HG03064 (cell line): ENCODE results near the gene PLXNA1.

Experiments
- ATAC-seq: cut with Tn5 transposase; IDR thresholded peaks from one replicate; pipeline ENCODE4 v1.9.1; 2021; ENCODE audit warnings: low read depth; ENCODE audit not compliant: unreplicated experiment

Gene PLXNA1

DNA sequence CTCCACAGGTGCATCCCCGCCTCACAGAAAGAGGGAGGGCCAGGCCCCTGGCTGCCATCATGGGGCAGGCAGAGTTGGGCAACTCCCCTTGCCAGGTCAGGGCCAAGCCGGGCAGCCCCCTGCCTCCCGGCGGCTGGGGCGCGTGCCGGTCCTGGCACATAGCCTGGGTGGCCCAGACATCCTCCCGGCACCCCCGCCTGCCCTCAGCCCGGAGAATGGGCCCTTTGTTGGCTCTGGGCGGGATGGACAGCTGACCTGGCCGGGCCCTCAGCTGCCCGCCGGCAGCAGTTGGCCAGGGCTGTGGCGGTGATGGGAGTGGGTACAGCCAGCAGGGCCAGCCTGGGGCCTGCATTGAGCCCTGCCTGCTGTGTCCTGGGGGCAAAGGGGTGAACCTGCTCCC lies 16.5 kb downstream of the PLXNA1 start:
- no peak for ATAC-seq

DNA sequence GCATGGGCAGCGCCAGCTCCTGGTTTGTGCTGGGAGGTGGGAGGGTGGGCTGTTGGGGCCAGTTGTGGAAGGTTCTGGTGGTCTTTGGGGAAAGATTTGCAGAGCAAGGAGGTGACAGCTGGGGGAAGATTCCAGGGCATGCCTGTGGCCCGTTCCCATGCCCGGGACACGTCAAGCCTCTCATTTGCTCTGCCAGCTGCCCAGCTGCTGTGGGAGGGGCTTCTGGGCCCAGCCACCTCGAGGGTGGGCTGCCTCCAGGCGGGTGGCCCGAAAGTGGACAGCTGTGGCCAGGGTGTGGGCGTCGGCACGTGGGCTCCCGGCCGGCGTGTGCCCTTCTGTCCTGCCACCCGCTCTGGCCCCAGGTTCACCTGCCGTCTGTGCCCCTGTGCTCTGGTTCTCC lies 17.2 kb downstream of the PLXNA1 start:
- ATAC-seq: no peak

GRCh38 chr3:127000761-127001160 lies 17.8 kb downstream of the PLXNA1 start:
- no peak for ATAC-seq

GRCh38 chr3:127001486-127002194 lies 18.7 kb downstream of the PLXNA1 start:
- no peak for ATAC-seq

DNA sequence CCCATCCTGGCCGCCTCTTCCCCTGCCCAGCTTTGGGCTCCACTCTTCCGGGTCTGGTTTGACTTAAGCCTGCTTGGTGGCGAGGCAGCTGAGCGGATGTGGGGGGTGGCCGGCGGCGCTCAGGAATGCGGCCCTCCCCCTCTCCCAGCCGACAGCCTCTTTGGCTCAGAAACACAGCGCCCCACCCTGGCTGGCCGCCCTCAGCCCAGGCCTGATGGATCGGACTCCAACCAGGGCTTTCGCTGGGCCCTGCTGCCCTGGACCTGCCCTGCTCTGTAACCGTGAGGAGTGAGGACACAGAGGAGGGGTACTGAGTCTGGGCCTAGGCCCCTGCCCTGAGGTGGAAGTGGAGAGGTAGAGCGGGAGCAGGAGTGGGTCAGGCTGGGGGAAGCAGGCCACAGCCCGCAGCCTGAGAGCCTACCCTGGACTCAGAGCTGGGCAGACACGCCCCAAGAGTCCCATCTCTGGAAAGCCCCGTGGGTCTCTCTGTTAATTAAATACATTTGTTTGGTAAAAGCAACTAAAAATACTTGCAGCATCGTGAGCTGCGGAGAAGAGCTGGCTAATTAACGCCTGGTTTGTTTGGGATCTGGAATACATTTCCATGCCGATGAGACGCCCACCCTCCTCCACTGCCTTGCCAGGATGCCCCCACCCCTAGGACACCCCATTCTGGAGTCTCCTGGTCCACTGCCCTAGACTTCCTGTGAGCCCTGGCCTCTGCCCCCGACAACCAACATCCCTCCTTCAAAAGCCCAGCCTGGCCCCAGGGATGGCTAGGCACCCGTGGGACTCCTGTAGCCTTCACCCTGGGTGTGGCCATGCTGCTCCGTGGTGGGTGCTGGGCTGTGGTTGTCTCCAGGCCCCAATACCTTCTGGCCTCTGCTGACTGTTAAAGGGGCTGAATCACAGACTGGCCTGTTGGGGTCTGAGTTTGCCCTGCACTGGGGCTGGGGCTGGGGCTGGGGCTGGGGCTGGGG lies 19.6 kb downstream of the PLXNA1 start:
- no peak for ATAC-seq

GRCh38 chr3:127003175-127003555 lies 20.2 kb downstream of the PLXNA1 start:
- no peak for ATAC-seq

DNA sequence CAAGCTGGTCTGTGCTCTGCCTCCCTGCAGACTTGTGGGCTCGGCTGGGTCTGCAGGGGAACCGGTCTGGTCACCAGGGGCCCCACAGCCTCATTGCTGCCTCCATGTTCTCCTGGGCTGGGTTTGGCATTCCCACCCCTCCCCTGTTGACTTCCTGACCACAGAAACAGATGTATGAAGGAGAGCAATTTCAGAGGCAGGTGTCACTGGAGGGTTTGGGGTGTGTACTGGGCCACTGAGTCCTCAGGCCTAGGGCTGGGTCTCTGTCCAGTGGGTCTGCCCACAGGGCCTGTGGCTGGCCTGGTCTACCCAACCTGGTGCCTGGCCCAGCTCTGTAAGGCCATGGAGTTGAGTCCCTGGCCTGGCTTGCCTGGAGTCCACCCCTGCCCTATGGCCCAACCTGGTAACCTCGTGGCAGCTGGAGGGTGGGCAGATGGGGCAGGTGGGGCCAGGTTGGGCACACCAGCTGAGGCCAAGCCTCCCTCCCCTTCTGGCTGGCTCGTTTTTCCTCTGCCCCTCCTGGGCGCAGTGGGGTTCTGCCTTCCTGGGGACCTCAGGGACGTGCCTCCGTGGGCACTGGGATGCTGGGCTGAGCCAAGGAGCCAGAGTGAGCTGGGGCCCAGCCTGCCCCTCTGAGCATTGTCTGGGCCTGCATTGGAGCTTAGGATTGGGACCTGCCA lies 20.8 kb downstream of the PLXNA1 start:
- ATAC-seq: no peak

DNA sequence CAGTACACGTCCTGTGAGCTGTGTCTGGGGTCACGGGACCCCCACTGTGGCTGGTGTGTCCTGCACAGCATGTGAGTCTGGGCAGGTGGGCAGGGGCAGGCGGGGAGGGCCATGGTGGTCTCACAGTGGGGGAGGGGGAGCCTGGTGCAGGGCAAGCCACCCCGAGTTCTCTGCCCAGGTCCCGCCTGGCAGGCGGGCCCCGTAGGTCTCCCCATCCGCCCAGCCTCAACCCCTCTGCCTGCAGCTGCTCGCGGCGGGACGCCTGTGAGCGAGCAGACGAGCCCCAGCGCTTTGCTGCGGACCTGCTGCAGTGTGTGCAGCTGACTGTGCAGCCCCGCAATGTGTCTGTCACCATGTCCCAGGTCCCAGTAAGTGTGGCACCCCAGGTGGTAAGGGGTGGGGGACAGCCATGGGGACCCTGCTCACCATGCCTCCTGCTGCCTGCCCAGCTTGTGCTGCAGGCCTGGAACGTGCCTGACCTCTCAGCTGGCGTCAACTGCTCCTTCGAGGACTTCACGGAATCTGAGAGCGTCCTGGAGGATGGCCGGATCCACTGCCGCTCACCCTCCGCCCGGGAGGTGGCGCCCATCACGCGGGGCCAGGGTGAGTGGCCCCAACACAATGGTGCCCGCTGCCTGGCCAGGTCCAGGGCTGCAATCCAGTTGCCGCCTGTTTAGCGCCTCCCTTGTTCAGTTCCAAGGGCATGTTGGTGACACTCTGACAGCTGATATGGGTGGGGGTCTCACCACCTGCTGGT lies 21.9 kb downstream of the PLXNA1 start:
- no peak for ATAC-seq

DNA sequence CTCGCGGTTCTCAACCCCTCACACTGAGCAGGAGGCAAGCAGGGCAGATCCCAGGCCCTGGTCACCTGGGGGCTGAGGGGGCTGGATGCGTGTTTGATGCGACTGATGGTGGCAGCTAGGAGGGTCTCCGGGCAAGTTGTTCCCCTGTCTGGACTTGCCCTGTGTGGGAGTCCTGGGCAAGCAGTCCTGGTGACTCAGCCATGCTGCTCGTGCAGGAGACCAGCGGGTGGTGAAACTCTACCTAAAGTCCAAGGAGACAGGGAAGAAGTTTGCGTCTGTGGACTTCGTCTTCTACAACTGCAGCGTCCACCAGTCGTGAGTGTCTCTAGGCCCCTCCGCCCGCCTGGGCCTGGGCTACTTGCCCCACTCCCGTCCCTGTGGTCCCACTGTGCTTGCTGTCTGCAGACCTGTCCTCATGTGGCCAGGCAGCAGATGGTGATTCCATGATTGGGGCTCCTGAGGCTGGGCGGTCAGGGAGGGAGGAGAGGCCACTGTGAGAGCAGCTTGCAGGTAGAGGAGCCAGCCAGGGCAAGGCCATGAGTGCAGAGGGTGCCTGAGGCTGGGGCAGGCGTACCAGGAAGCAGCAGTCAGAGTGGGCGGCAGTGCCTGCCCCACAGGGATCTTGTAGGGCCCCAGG lies 23.1 kb downstream of the PLXNA1 start:
- no peak for ATAC-seq

GRCh38 chr3:127006781-127007436 lies 24.0 kb downstream of the PLXNA1 start:
- ATAC-seq: no peak

DNA sequence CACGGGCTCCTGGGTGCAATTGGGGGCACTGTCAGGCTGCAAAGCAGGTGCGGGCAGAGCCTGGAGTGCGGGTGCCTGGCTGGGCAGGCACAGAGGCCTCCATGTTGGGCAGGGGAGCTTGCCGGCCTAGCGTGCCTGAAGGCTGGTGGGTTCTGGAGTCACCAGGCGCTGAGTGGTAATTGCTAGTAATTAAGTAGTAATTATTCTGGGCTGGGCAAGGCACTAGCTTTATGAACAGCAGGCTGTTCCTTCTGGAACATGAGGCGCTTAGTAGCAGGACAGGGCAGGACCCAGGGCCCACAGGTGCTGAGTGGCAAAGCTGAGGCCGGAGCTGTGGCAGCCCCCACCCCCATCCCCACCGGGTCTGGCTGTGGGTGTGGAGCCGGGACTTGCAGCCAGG lies 25.3 kb downstream of the PLXNA1 start:
- ATAC-seq: no peak

- ATAC-seq: no peak
These were observed 26.6 kb downstream of the PLXNA1 start for GRCh38 chr3:127009531-127009930.

GRCh38 chr3:127011270-127011992 lies 28.5 kb downstream of the PLXNA1 start:
- no peak for ATAC-seq

DNA sequence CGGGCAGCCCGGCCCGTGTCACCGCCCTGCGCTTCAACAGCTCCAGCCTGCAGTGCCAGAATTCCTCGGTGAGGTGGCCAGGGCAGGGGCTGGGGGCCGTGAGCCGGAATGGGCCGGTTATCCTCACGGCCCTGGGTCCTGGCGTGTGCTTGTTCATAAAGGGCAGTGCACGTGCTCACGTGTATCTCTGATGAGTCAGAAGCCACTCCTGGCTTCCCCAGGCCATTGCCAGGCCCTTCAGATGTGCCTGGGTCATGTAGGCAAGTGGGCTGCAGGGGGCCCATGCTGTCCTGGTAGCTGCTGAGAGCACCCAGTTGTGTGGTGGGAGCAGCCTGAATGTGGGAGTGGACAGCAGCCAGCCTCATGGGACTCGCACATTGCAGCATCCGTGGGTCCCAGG lies 29.2 kb downstream of the PLXNA1 start:
- ATAC-seq: no peak

DNA sequence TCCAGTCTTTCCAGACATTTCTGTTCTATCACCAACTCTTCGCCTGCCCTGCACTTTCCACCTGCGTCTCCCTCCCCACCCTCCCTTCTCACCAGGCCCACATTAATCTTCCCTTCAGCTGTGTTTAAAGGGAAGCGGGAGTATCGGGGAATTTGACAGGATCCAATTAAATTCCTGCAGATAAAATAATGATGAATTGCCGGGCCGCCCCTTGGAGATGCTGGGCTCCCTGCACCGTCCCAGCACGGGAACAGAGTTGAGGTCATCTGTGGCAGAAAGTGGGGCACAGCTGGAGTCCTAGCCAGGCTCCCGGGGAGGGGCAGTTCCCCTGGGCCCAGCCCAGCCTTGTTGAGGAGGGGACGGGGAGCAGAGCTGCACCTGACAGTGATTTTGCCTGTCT lies 30.3 kb downstream of the PLXNA1 start:
- ATAC-seq: no peak

DNA sequence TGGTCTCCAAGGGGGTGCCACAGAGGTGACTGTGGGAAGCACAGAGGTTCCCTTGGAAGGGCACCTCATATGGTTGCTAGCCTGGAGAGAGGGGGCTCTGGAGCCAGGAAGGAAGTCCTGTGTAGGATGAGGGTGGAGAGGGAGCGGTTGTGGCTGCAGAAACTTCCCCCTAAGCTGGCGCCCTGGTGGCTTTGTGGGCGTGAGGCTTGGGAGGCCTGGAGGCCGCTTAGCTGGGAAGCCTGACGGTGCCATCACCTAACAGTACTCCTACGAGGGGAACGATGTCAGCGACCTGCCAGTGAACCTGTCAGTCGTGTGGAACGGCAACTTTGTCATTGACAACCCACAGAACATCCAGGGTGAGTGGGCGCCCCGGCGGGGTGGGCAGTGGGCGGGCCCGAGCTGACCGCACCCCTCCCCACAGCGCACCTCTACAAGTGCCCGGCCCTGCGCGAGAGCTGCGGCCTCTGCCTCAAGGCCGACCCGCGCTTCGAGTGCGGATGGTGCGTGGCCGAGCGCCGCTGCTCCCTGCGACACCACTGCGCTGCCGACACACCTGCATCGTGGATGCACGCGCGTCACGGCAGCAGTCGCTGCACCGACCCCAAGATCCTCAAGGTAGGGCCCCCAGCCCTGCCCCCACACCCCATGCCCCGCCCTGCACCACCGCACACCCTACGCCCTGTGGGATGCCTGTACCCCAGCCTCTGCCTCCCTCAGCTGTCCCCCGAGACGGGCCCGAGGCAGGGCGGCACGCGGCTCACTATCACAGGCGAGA lies 31.0 kb downstream of the PLXNA1 start:
- no peak for ATAC-seq

DNA sequence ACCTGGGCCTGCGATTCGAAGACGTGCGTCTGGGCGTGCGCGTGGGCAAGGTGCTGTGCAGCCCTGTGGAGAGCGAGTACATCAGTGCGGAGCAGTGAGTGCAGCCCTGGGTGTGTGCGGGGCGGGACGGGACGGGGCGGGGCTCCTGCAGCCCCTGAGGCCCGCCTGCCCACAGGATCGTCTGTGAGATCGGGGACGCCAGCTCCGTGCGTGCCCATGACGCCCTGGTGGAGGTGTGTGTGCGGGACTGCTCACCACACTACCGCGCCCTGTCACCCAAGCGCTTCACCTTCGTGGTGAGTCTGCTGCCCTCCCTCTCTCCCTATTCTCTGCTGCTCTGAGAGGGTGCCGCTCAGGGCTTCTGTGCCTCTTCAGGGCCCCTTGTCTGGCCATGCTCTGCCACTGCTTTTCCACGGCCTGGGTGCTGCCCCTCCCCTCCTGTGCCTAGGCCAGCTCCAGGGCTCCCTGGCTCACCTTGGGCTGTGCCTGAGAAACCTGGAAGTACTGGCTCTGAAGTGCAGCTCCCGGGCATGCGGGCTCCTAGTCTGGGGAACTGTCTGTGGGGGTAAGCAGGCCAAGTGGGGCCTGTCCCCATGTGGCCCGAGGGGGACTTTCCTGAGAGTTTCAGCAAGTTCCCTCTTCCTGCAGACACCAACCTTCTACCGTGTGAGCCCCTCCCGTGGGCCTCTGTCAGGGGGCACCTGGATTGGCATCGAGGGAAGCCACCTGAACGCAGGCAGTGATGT lies 31.8 kb downstream of the PLXNA1 start:
- no peak for ATAC-seq
